IPS-20b (cell line): Measurements from ENCODE around the gene NUDT12.
A peak's percentile ranks its signal among the peaks of the same experiment; 100 is the strongest.

ENCODE experiments used
- H3K27ac ChIP-seq: one replicate; pipeline ENCODE4 v1.5.1; 2013; ENCODE audit warnings: low read length
- H3K27me3 ChIP-seq: 2 replicates; pipeline ENCODE4 v1.6.1; 2013; ENCODE audit warnings: mild to moderate bottlenecking, low read length, inconsistent platforms; ENCODE audit not compliant: insufficient read depth
- H3K36me3 ChIP-seq: 2 replicates; pipeline ENCODE4 v1.6.1; 2013; ENCODE audit warnings: low read depth, mild to moderate bottlenecking, inconsistent platforms, low read length, moderate library complexity; ENCODE audit not compliant: insufficient read depth
- H3K4me1 ChIP-seq: 2 replicates; pipeline ENCODE4 v1.6.1; 2013; ENCODE audit warnings: mild to moderate bottlenecking, control low read depth, inconsistent platforms, low read length, moderate library complexity; ENCODE audit not compliant: insufficient read depth
- H3K4me3 ChIP-seq: 2 replicates; pipeline ENCODE4 v1.5.1; 2013; ENCODE audit warnings: mild to moderate bottlenecking, low read length, inconsistent platforms
- H3K9ac ChIP-seq: 2 replicates; pipeline ENCODE4 v1.6.1; 2013; ENCODE audit warnings: low read depth, mild to moderate bottlenecking, inconsistent platforms, low read length, moderate library complexity
- H3K9me3 ChIP-seq: 2 replicates; pipeline ENCODE4 v1.6.1; 2013; ENCODE audit warnings: mild to moderate bottlenecking, low read depth, low read length, inconsistent platforms; ENCODE audit not compliant: insufficient read depth

The NUDT12 gene

DNA sequence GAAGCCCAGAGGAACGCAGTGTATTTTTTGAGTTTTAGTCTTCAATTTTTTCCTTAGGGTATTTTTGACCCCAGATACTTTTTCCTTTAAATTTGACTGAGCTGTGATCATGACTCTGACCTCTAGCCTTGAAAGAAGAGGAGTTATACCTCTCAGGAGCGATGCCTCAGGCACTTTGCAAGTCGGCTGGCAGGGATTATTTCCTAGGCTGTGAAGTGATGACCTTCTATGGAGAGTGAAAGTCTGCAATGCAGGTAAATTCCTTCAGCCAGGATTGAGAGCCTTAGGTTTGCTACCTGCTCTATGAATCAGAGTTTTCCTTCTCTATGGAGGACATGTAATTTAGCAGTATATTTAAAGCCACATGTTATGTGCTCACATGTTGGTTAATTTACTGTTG is 10.8 kb upstream of the NUDT12 start:
- no peak overlapping the region for H3K27ac ChIP-seq
- no peaks in the 10 kb centered on the region for H3K36me3 ChIP-seq
- peaks cover 6% of the 10 kb centered on the region; the same call in 1 of the 2 replicates for H3K4me1 ChIP-seq
- 0 out of 2 replicates have a peak overlapping the region, but pooled peaks have one; percentile 28 for H3K9ac ChIP-seq
- H3K27me3 ChIP-seq: no peaks in the 10 kb centered on the region
- no peaks in the 10 kb centered on the region for H3K9me3 ChIP-seq
- H3K4me3 ChIP-seq: no peak overlapping the region

DNA sequence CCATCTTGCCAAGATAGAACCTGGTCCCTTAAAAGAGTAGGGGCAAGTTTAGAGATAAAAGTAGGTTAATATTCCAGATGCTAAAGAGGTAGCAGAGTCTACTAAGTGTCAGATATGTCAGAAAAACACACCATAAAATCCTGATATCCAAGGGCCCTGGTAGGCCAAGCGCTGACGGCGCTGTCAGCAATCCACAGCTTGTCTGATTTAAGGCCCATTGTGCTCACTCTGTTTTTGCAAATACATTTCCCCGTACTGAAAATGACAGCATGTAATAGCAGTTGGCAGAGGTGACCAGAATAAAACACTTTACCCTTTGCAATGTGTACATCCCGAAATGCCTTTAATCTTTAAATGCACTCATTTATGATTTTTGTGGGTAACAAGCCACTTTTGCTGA is 9.9 kb upstream of the NUDT12 start:
- Histone ChIP-seq H3K27me3 (no peaks in the 10 kb centered on the region), H3K4me3 (no peak overlapping the region), H3K9me3 (no peaks in the 10 kb centered on the region), H3K36me3 (no peaks in the 10 kb centered on the region), H3K9ac (no peak overlapping the region), H3K4me1 (peaks cover 6% of the 10 kb centered on the region; the same call in 1 of the 2 replicates), H3K27ac (no peak overlapping the region)

DNA sequence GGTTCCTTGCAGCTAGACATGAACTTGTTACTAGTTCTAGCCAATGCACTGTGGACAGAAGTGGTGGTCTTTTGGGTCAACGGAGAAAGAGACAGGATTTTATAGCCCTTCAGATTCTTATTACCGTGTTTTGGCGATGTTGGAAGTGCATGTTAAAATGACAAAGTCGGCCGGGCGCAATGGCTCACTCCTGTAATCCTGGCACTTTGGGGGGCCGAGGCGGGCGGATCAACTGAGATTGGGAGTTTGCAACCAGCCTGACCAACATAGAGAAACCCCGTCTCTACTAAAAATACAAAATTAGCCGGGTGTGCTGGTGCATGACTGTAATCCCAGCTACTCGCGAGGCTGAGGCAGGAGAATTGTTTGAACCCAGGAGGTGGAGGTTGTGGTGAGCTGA is 9.1 kb upstream of the NUDT12 start:
- Histone ChIP-seq H3K36me3 (no peaks in the 10 kb centered on the region), H3K27me3 (no peaks in the 10 kb centered on the region), H3K9me3 (no peaks in the 10 kb centered on the region), H3K9ac (no peak overlapping the region), H3K4me3 (no peak overlapping the region), H3K4me1 (peaks cover 6% of the 10 kb centered on the region; the same call in 1 of the 2 replicates), H3K27ac (no peak overlapping the region)

DNA sequence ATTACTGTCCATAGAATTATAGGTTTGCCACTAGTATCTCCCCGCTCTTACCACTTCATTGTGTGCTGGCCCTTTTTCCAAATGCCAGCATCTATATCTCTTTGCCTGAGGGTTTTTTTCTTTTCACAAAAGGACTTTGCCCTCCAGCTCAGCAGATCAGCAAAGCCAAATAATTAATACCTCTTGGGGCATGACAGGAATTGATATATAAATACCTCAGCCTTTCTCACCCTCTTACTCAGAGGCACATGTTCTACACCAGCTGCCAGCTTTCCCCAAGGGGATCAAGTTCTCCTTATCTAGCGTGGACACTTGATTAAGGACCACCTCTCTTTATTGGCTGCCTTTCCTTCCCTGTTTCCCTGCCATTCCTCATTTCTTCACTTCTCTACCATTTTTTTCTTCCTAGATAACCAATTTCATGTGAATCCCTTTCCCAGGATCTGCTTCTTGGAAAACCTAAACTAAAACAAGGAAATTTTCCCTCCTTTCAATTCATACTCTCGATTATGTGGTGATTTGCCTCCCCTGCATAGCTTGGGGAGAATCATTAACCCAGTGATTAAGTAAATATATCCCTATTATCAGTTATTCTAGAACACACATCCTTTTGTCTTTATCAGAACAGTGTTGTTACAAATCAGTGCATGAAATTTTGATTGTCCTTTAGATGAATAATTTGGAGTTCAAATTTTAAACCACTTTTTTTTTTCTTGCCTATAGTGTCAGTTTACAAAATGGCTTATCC is 6.9 kb upstream of the NUDT12 start:
- Histone ChIP-seq H3K4me1 (peaks cover 6% of the 10 kb centered on the region; the same call in 1 of the 2 replicates), H3K27me3 (no peaks in the 10 kb centered on the region)

DNA sequence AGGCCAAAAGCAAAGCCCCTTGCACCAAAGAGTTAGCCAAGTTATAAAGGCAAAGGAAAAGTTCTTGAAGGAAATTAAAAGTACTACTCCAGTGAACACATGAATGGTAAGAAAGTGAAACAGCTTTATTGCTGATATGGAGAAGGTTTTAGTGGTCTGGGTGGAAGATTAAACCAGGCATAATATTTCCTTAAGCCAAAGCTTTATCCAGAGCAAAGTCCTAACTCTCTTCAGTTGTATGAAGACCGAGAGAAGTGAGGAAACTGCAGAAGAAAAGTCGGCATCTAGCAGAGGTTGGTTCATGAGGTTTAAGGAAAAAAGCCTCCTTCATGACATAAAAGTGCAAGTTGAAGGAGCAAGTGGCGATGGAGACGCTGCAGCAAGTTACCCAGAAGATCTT is 3.1 kb upstream of the NUDT12 start:
- no peak overlapping the region for H3K27ac ChIP-seq
- no peaks in the 10 kb centered on the region for H3K27me3 ChIP-seq
- no peaks in the 10 kb centered on the region for H3K36me3 ChIP-seq
- no peaks in the 10 kb centered on the region for H3K4me1 ChIP-seq
- no peaks in the 10 kb centered on the region for H3K9me3 ChIP-seq
- H3K9ac ChIP-seq: no peak overlapping the region
- H3K4me3 ChIP-seq: no peak overlapping the region

More for the DNA sequence above, 6.9 kb upstream of the NUDT12 start:
- Histone ChIP-seq H3K4me3 (no peak overlapping the region), H3K27ac (no peak overlapping the region), H3K9me3 (no peaks in the 10 kb centered on the region), H3K36me3 (no peaks in the 10 kb centered on the region), H3K9ac (no peak overlapping the region)

DNA sequence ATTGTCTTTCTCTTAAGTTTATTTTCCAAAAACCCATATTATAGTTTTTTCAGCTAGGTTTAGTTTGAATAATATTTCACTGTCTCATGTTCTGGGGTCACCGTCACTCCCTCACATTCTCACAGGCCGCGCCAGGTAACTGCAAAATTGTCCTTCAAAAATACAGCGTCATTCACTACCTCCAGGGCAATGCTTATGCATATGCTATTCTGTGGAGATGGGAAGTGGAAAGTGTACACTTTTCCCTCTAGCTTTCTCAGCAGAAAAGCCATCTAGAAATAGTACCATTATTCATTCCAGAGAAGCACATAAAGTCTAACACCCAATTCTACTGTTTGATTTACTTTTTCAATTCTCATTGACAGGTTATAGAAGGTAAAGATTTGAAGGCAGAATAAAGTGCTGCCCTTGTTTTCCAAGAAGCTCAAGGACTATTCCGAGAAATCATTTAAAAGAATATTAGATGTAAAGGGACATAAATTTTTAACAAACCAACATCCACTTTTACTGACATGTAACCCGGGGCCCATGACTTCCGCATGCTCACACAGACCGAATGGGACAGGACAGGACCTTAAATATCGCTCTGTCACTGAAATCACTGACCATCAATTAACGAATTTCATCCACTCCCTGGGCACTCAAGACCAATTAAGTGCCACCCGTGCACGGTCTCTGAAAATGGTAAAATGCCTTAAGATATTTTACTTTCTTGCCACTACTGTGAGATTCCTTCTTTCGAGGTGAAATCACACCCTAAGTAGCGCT is 720 bp downstream of the NUDT12 start:
- Histone ChIP-seq H3K27me3 (no peaks in the 10 kb centered on the region), H3K4me3 (no peak overlapping the region), H3K4me1 (no peaks in the 10 kb centered on the region), H3K9me3 (no peaks in the 10 kb centered on the region), H3K27ac (no peak overlapping the region), H3K9ac (no peak overlapping the region), H3K36me3 (no peaks in the 10 kb centered on the region)

DNA sequence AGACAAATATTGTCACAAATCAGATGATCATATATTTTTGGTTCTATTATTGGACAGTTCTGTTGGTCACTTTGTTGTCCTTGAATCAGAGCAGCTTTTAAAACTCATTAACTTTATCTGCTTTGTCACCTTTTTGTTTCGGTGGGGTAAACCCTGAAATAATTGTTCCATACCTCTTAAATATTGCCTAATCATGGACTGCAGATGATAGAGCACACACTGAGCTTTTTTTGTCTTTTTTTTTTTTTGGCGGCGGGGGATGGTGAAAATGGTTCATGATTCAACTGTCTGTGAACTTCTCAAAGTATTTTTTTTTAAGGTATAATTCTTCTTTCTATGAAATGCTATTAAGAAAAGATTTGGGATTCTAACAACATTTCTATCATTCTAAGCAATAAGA is 1.8 kb downstream of the NUDT12 start:
- Histone ChIP-seq H3K27ac (no peak overlapping the region), H3K27me3 (no peaks in the 10 kb centered on the region), H3K9ac (no peak overlapping the region), H3K4me3 (no peak overlapping the region), H3K9me3 (no peaks in the 10 kb centered on the region), H3K36me3 (no peaks in the 10 kb centered on the region), H3K4me1 (no peaks in the 10 kb centered on the region)

DNA sequence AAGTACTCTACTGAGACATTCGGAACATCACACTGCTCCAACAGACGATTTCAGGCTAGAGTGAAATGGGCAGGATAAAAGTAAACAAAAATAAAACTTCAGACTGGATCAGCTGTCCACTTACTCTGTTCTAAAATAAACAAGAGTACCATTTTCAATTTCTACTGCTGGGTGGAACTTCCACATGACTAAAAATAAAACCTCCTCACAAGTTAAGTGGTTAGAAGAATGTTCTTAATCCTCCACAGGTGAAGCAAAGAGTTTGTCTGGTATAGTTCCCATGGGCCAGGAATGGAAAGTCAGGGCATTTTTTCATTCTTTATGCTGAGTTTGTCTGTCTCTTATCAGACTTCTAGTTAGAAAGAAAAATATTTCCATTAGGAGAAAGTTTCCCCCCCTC is 15.7 kb downstream of the NUDT12 start:
- Histone ChIP-seq H3K36me3 (no peaks in the 10 kb centered on the region), H3K4me1 (no peaks in the 10 kb centered on the region), H3K27me3 (no peaks in the 10 kb centered on the region), H3K4me3 (no peak overlapping the region), H3K27ac (no peak overlapping the region), H3K9ac (no peak overlapping the region), H3K9me3 (no peaks in the 10 kb centered on the region)

DNA sequence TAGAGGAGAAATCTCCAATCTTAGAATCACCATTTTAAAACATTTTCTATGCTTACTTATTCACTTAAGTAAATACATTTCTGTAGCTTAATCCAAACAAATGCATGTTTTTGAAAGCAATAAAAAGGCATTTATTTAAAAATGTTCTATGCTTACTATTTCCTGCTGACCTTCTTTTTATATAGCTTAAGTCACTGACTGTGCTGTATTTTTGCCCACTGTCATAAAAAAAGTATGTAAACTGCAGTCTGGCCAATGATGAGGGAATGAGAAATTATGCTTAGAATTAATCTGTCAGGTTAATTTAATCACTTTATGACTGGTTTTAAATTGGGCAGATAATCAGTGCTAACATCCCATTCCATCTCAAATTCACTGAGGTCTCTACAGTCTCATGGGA is 20.1 kb downstream of the NUDT12 start:
- Histone ChIP-seq H3K27me3 (no peaks in the 10 kb centered on the region), H3K27ac (no peak overlapping the region), H3K36me3 (no peaks in the 10 kb centered on the region), H3K4me1 (no peaks in the 10 kb centered on the region), H3K9me3 (no peaks in the 10 kb centered on the region), H3K4me3 (no peak overlapping the region), H3K9ac (no peak overlapping the region)

DNA sequence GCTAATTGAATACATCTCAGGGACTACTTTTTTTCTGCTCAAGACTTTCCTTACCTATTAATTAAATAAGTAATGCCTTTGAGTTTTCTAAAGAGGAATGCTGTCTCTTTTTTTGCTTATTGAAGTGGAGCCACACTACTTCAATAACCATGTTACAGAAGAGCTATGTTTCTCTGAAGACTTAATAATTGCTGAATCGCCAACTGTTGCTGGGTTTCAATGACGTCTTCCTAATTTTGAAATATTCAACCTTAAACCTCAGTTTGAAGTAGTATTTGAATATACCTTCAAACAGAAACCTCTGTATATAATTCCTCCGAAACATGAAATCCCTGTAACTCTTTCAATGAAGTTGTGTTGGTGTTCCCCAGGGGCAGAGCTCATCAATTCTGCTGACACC is 21.0 kb downstream of the NUDT12 start:
- Histone ChIP-seq H3K9ac (no peak overlapping the region), H3K4me3 (no peak overlapping the region), H3K9me3 (no peaks in the 10 kb centered on the region), H3K36me3 (no peaks in the 10 kb centered on the region), H3K27me3 (no peaks in the 10 kb centered on the region), H3K27ac (no peak overlapping the region), H3K4me1 (no peaks in the 10 kb centered on the region)

DNA sequence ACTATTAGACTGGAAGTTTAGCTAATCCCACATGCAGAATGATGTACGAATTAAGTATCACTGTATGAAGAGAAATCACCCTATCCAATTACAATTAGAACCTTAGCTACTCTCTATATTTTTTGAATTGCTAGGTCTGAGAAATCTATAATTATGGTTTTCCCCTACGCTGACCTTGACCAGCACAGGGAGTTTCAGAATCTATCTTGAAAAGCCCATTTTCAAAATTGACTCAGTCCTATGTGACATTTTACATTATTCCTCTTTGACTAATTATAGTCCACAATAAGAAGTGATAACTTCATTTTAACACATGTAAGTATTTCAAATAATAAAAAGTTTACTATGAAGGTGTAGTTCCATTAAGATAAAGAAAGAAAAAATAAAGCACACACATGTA is 21.5 kb downstream of the NUDT12 start:
- H3K4me3 ChIP-seq: no peak overlapping the region
- no peaks in the 10 kb centered on the region for H3K4me1 ChIP-seq
- no peaks in the 10 kb centered on the region for H3K27me3 ChIP-seq
- H3K27ac ChIP-seq: no peak overlapping the region
- H3K9me3 ChIP-seq: no peaks in the 10 kb centered on the region
- H3K9ac ChIP-seq: no peak overlapping the region
- no peaks in the 10 kb centered on the region for H3K36me3 ChIP-seq
